GDM1 (cell line): Measurements from ENCODE around the gene RPL29.

ENCODE experiments used
- DNase-seq: peaks from one replicate; lab custom pipeline; 2025; lab: John Stamatoyannopoulos, UW

The RPL29 gene

GRCh38 chr3:51963951-51964451 is 31.7 kb downstream of the RPL29 start:
- no peak for DNase-seq

GRCh38 chr3:51962854-51963530 is 32.7 kb downstream of the RPL29 start:
- no peak for DNase-seq

- DNase-seq: no peak
Measured at GRCh38 chr3:51961602-51962569, 33.8 kb downstream of the RPL29 start.

- DNase-seq: no peak
Measured at GRCh38 chr3:51961011-51961410, 34.7 kb downstream of the RPL29 start.

GRCh38 chr3:51960386-51960785 is 35.3 kb downstream of the RPL29 start:
- DNase-seq: no peak

GRCh38 chr3:51959651-51960050 is 36.0 kb downstream of the RPL29 start:
- DNase-seq: no peak

- no peak for DNase-seq
Measured at GRCh38 chr3:51958603-51959521, 36.8 kb downstream of the RPL29 start.

- no peak for DNase-seq
Measured at GRCh38 chr3:51957520-51958205, 38.0 kb downstream of the RPL29 start.

GRCh38 chr3:51955893-51956770 is 39.6 kb downstream of the RPL29 start:
- DNase-seq: no peak

- no peak for DNase-seq
Measured at GRCh38 chr3:51955175-51955892, 40.4 kb downstream of the RPL29 start, which contains the start of gene GPR62. TSS of gene GPR62 (plus strand) at chr3:51955381. CDS start at chr3:51955653, 272 bp downstream.

GRCh38 chr3:51954713-51955112 is 41.0 kb downstream of the RPL29 start:
- DNase-seq: no peak

- DNase-seq: no peak
Measured at GRCh38 chr3:51954105-51954504, 41.6 kb downstream of the RPL29 start.

- no peak for DNase-seq
Measured at GRCh38 chr3:51953445-51953844, 42.2 kb downstream of the RPL29 start.

GRCh38 chr3:51950899-51951298 is 44.8 kb downstream of the RPL29 start:
- DNase-seq: no peak

- no peak for DNase-seq
Measured at GRCh38 chr3:51949121-51949520, 46.6 kb downstream of the RPL29 start.

GRCh38 chr3:51948016-51948580 is 47.6 kb downstream of the RPL29 start:
- DNase-seq: no peak

GRCh38 chr3:51947215-51947900 is 48.3 kb downstream of the RPL29 start:
- DNase-seq: no peak

- DNase-seq: no peak
Measured at GRCh38 chr3:51946796-51947195, 48.9 kb downstream of the RPL29 start.
